ENCODE measurements around the gene CIAO2B. TPM values are rescaled to one million over a fixed set of nuclear protein-coding genes. Genes with fewer than 3 reads are reported as not detected.

Gene CIAO2B
- total RNA-seq, 4 donors from 2014 or later, result 59.2 to 67.0 (median 63.7) TPM

GRCh38 chr16:66902648-66903543, 31.3 kb downstream of the CIAO2B start:
- TF ChIP-seq CTCF (IDR thresholded peaks at IDR 0.05; ENCODE audit: low read depth), result no peak

- no peak for TF ChIP-seq CTCF (IDR thresholded peaks at IDR 0.05; ENCODE audit: low read depth)
Observed at GRCh38 chr16:66901626-66902025, 32.6 kb downstream of the CIAO2B start.

GRCh38 chr16:66900721-66901441, 33.3 kb downstream of the CIAO2B start:
- TF ChIP-seq CTCF (IDR thresholded peaks at IDR 0.05; ENCODE audit: low read depth), result no peak

- TF ChIP-seq CTCF (IDR thresholded peaks at IDR 0.05; ENCODE audit: low read depth), result no peak
Observed at GRCh38 chr16:66899945-66900710, 34.1 kb downstream of the CIAO2B start.

GRCh38 chr16:66899310-66899944, 34.8 kb downstream of the CIAO2B start:
- no peak for TF ChIP-seq CTCF (IDR thresholded peaks at IDR 0.05; ENCODE audit: low read depth)

- TF ChIP-seq CTCF (IDR thresholded peaks at IDR 0.05; ENCODE audit: low read depth), result no peak
Observed at GRCh38 chr16:66898933-66899309, 35.3 kb downstream of the CIAO2B start.

All from subcutaneous adipose tissue (tissue), 4 donors.